Upper lobe of left lung (tissue), 6 donors: ENCODE measurements around the gene CCDC149. TPM values are rescaled to one million over a fixed set of nuclear protein-coding genes. Genes with fewer than 3 reads are reported as not detected.

ENCODE experiments used
- ATAC-seq, 2 donors: fragments of 200-7000 bp; cut with Tn5 transposase; one replicate each; pipeline ENCODE4 v1.9.1; 2022; ENCODE audit warnings: mild to moderate bottlenecking in 2 of 2, moderate library complexity in 2 of 2; ENCODE audit not compliant: low FRiP score in 2 of 2
- DNase-seq, 2 donors: peaks; one replicate each; pipeline ENCODE4 v3.0.0-alpha.2; 2019 to 2020
- H3K27ac ChIP-seq, 4 donors: fragments of 200-600 bp; sonication (generic); one replicate each; pipeline ENCODE4 v1.5.1; 2016 to 2019
- H3K27me3 ChIP-seq, 4 donors: fragments of 200-600 bp; sonication (generic); one replicate each; pipeline ENCODE4 v1.5.1; 2017 to 2019
- H3K36me3 ChIP-seq, 4 donors: fragments of 200-600 bp; sonication (generic); one replicate each; pipeline ENCODE4 v1.5.1; 2016 to 2019
- H3K4me1 ChIP-seq, 4 donors: fragments of 200-600 bp; sonication (generic); one replicate each; pipeline ENCODE4 v1.5.1; 2018 to 2019
- H3K4me3 ChIP-seq, 4 donors: fragments of 200-600 bp; sonication (generic); one replicate each; pipeline ENCODE4 v1.5.1; 2017 to 2019; ENCODE audit warnings: mild to moderate bottlenecking in 2 of 4, moderate library complexity in 1 of 4
- H3K9me3 ChIP-seq, 4 donors: fragments of 200-600 bp; sonication (generic); one replicate each; pipeline ENCODE4 v1.5.1; 2018 to 2019
- CTCF ChIP-seq, 6 experiments: fragments of 450-650 bp in 4 of 6; fragments of 200-600 bp in 2 of 6; sonication (generic) in 2 of 6; IDR thresholded peaks; one replicate each; pipeline ENCODE4 v1.5.1; 2016 to 2019; ENCODE audit warnings: antibody characterized with exemption in 6 of 6
- EP300 ChIP-seq, 4 donors: sonication (generic); formaldehyde crosslinking; IDR thresholded peaks; one replicate each; pipeline ENCODE4 v1.5.1; 2017; ENCODE audit warnings: antibody characterized with exemption in 4 of 4, control low read depth in 2 of 4
- POLR2A ChIP-seq, 4 donors: fragments of 450-650 bp; IDR thresholded peaks; one replicate each; pipeline ENCODE4 v1.5.1; 2016 to 2017; ENCODE audit warnings: antibody characterized with exemption in 4 of 4, mild to moderate bottlenecking in 2 of 4
- POLR2AphosphoS5 ChIP-seq, 2 donors: sonication (generic); formaldehyde crosslinking; IDR thresholded peaks; one replicate each; pipeline ENCODE4 v1.5.1; 2017; ENCODE audit warnings: antibody characterized with exemption in 2 of 2
- whole genome bisulfite sequencing, 2 donors: methylation state at CpG; one replicate each; pipeline ENCODE4 v1.1.5; 2017 to 2018; 5-methylcytosine and 5-hydroxymethylcytosine counted together
- total RNA-seq, 6 donors: library from RNA; depleted of rRNA in 4 of 6; stranded (reverse); fragments of >200 nt in 4 of 6; gene quantifications; one replicate each; pipeline versions ENCODE4 v1.1.0 to v1.2.1, GENCODE V29; 2016 to 2021
- donor health status: DM: no; HTN: no; CAD: no; lungs with moderate emphysema.
- donor health status: DM: no; HTN: yes; CAD: no; lungs with severe emphysema.

CCDC149 gene
- total RNA-seq, 6 donors from 2014 or later, result 13.4 to 31.3 (median 22.3) TPM

- Histone ChIP-seq H3K4me3 (no peak overlapping the region), H3K36me3 (no peaks in the 10 kb centered on the region), H3K4me1 (peaks cover 0 to 11% (median 3%) of the 10 kb centered on the region in 4 donors), H3K9me3 (no peaks in the 10 kb centered on the region), H3K27me3 (no peaks in the 10 kb centered on the region), H3K27ac (no peak overlapping the region)
- 80 to 93% methylated on average over 5 of the region's 5 CpGs for WGBS, 2 donors
- TF ChIP-seq CTCF (IDR thresholded peaks at IDR 0.05), result no peak
- no peak for TF ChIP-seq EP300 (IDR thresholded peaks at IDR 0.05)
- TF ChIP-seq POLR2A (IDR thresholded peaks at IDR 0.05), result no peak
- TF ChIP-seq POLR2AphosphoS5 (IDR thresholded peaks at IDR 0.05), result no peak
- DNase-seq, result no peak
- ATAC-seq, result no peak
Measured at GRCh38 chr4:24853142-24853541, 59.7 kb downstream of the CCDC149 start.

GRCh38 chr4:24850674-24851073, 62.2 kb downstream of the CCDC149 start:
- TF ChIP-seq CTCF (IDR thresholded peaks at IDR 0.05) (no peak), POLR2AphosphoS5 (IDR thresholded peaks at IDR 0.05) (no peak), POLR2A (IDR thresholded peaks at IDR 0.05) (no peak), EP300 (IDR thresholded peaks at IDR 0.05) (no peak)
- Histone ChIP-seq H3K4me3 (no peak overlapping the region), H3K9me3 (no peaks in the 10 kb centered on the region), H3K36me3 (no peaks in the 10 kb centered on the region), H3K4me1 (peaks cover 0 to 7% (median 2%) of the 10 kb centered on the region in 4 donors), H3K27me3 (no peaks in the 10 kb centered on the region), H3K27ac (no peak overlapping the region)
- DNase-seq (no peak), ATAC-seq (no peak)
- 77 to 97% methylated on average over 1 of the region's 1 CpG for WGBS, 2 donors

GRCh38 chr4:24849756-24850155, 63.1 kb downstream of the CCDC149 start:
- no peak overlapping the region for H3K4me3 ChIP-seq
- H3K4me1 ChIP-seq, result peaks cover 0 to 7% (median 2%) of the 10 kb centered on the region in 4 donors
- H3K9me3 ChIP-seq, result no peaks in the 10 kb centered on the region
- DNase-seq (no peak), ATAC-seq (no peak)
- H3K36me3 ChIP-seq, result no peaks in the 10 kb centered on the region
- no peak overlapping the region for H3K27ac ChIP-seq
- TF ChIP-seq EP300 (IDR thresholded peaks at IDR 0.05) (no peak), POLR2AphosphoS5 (IDR thresholded peaks at IDR 0.05) (no peak), CTCF (IDR thresholded peaks at IDR 0.05) (no peak)
- 69 to 84% methylated on average over 2 of the region's 2 CpGs for WGBS, 2 donors
- no peaks in the 10 kb centered on the region for H3K27me3 ChIP-seq

GRCh38 chr4:24849351-24849750, 63.5 kb downstream of the CCDC149 start:
- TF ChIP-seq POLR2AphosphoS5 (IDR thresholded peaks at IDR 0.05) (no peak), CTCF (IDR thresholded peaks at IDR 0.05) (no peak), EP300 (IDR thresholded peaks at IDR 0.05) (no peak), POLR2A (IDR thresholded peaks at IDR 0.05) (no peak)
- no peak overlapping the region for H3K27ac ChIP-seq
- no peak for ATAC-seq
- H3K27me3 ChIP-seq, result no peaks in the 10 kb centered on the region
- no peak overlapping the region for H3K4me3 ChIP-seq
- peaks cover 0 to 7% (median 2%) of the 10 kb centered on the region in 4 donors for H3K4me1 ChIP-seq
- no peaks in the 10 kb centered on the region for H3K9me3 ChIP-seq
- DNase-seq, result no peak
- H3K36me3 ChIP-seq, result no peaks in the 10 kb centered on the region
- WGBS, 2 donors, result 77 to 81% methylated on average over 2 to 4 of the region's 4 CpGs

GRCh38 chr4:24846716-24847115, 66.1 kb downstream of the CCDC149 start:
- H3K27me3 ChIP-seq, result no peaks in the 10 kb centered on the region
- H3K4me1 ChIP-seq, result peaks cover 0 to 11% (median under 1%) of the 10 kb centered on the region in 4 donors
- ATAC-seq (no peak), DNase-seq (no peak)
- WGBS, 2 donors, result 96% methylated on average over 5 of the region's 5 CpGs
- H3K9me3 ChIP-seq, result no peaks in the 10 kb centered on the region
- no peak overlapping the region for H3K4me3 ChIP-seq
- H3K27ac ChIP-seq, result no peak overlapping the region
- no peak for TF ChIP-seq POLR2AphosphoS5 (IDR thresholded peaks at IDR 0.05)
- no peak for TF ChIP-seq EP300 (IDR thresholded peaks at IDR 0.05)
- TF ChIP-seq CTCF (IDR thresholded peaks at IDR 0.05), result no peak
- no peak for TF ChIP-seq POLR2A (IDR thresholded peaks at IDR 0.05)
- H3K36me3 ChIP-seq, result no peaks in the 10 kb centered on the region
